HG03045 (cell line): Measurements from ENCODE around the gene SMIM12.

Experiments used
- ATAC-seq: cut with Tn5 transposase; IDR thresholded peaks from one replicate; pipeline ENCODE4 v1.9.1; 2021; ENCODE audit warnings: mild to moderate bottlenecking, moderate library complexity; ENCODE audit not compliant: unreplicated experiment

SMIM12 gene

DNA sequence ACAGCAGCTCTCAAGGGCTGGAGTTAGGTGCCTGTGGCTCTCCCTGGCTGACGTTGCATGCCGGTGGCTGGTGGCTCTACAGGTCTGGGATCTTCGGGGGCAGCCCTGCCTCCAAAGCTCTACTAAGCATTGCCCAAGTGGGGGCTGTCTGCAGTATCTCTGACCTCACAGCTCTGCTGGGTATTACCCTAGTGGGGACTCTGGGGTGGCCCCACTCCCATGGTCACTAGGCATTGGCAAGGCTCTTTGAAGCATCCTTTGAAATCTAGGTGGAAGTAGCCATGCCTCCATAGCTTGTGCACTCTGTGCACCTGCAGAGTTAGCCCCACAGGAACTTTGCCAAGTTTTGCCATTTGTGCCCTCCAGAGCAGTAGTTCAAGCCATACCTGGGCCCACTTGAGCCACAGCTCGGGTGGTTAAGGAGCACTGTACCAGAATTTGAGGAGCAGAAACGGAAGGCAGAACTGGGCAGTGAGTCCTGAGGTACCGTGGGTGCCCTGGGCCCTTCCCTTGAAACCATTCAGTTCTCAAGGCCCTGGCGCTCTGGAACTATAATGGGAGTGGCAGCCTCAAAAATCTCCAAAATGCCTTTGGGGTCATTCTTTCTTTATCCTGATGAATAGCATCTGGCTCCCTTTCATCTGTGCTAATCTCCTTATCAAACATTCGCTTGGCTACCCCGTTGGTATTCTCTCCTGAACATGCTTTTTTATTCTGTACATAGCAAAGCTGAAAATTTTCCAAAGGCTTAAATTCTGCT, 51.3 kb downstream of the SMIM12 start:
- no peak for ATAC-seq

DNA sequence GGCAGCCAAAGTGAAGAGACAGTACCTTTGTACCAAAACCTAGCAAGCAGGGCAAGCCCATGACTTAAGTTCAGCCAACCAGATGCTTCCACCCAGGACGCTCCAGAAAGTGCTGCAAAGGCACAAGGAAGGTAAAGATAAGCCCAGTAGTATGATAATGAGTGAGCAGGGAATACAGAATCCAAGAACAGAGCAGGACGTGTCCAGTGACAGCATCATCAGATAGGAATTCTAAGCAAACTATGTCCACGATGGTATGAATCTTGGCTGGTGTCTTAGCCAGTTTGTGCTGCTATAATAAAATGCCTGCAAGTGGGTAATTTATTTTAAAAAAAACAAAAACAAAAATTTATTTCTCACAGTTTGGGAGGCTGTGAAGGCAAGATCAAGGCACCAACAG, 53.2 kb downstream of the SMIM12 start:
- no peak for ATAC-seq

DNA sequence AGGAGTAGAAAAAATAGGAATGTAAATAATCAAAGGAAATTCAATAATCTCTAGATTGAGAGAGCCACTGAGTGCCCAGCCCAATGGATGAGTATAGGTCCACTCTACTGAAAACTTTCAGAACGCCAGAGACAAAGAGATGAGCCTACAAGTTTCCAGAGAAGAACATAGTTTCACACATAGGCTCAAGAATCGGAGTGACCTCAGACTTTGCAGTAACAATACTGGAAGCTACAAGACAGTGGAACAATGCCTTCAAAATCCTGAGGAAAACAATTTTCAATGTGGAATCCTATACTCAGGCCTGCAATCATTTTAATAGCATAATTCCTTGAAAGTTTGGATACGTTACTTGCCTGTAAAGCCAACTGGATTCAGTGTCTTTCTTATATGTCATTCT, 55.8 kb downstream of the SMIM12 start:
- ATAC-seq: no peak
